GM03348 (cell line): ENCODE results near the gene CPNE5.

Experiments
- DNase-seq: peaks from one replicate; pipeline ENCODE4 v3.0.0; 2012; ENCODE audit warnings: low spot score

Gene CPNE5

GRCh38 chr6:36760685-36761435 lies 78.4 kb downstream of the CPNE5 start:
- no peak for DNase-seq

- peak; percentile 95 for DNase-seq
Measured at GRCh38 chr6:36759148-36759759, 80.0 kb downstream of the CPNE5 start.

DNA sequence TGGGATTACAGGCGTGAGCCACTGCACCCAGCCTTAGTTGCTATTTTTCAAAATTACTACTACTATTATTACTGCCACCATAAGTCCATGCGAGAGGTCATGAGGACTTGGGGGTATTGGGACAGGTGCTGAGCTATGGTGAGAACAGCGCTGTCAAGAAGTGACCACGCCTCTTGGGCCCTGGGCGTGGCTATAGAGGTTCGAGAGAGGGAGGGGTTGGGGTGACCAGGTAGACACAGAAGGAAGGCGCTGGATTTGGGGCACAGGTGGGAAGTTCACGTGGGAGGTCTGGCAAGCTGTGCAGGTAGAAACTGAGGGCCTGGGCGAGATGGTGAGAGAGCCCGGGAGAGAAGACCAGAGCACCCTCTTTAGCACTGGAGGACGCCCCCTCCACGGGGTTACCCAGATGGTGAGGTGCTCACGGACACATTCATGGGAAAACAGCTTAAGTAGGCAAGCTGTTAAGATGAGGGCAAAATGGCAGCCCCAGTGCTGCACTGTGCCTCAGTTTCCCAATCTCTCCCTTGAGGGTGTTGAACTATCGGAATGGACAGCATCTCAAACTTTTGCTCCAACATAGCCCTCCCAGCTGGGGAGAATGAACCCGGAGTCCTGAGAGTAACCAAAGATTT lies 80.6 kb downstream of the CPNE5 start:
- no peak for DNase-seq

GRCh38 chr6:36757943-36758508 lies 81.2 kb downstream of the CPNE5 start:
- DNase-seq: no peak

GRCh38 chr6:36757206-36757605 lies 82.0 kb downstream of the CPNE5 start:
- DNase-seq: no peak

DNA sequence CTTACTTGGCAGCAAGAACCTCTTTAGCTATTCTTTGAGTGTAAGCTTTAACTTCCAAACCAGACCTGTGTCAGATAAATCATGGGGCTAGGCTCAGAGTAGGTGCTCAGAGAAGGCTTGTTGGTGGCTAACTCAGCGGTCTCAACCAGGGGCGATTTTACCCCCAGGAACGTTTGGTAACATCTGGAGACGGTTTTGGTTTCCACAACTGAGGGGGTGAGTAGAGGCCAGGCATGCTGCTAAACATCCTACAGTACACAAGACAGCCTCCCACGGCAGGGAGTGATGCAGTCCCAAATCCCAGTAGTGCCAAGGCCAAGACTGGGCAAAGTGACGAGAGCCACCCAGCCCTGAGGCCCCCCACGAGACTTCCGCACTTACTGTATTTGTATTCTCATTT lies 82.5 kb downstream of the CPNE5 start:
- DNase-seq: no peak

DNA sequence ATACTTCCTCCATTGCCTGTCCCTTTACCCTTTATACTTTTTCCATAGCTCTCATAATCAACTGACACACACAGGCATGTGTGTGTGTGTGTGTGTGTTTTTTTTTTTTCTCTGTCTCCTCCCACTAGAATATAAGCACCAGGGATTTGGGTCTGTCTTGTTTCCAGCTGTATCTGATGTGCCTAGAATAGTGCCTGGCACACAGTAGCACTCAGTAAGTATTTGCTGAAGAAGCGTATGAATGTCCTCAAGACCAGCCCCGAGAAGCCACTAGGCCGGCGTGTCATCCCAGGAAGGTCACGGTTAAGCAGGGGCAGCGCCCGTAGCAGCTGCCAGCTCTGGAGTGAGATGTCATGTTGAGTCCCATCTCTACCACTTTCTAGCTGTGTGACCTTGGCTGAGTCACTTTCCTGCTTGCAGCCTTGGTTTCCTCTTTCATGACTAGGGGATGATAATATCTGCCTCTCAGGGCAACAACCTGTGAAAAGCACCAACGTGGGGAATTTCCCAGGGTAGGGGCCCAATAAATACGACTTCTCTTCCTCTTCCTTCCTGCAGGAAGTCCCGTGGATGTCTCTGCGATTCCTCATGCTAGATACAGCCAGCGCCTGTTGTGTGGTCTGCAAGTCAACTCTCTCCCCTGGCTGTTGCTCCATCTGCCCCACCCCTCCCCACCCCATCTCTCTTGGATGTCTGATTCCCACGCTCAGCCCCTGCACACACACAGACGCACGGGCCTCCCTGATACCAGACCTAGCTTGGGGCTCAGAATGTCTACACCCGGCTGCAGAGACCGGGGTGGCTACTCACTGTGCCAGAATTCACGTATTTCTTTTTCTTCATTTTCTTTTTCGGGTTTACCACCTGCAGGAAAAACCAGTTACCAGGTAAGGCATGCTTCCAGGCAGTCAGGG lies 83.6 kb downstream of the CPNE5 start:
- no peak for DNase-seq

DNA sequence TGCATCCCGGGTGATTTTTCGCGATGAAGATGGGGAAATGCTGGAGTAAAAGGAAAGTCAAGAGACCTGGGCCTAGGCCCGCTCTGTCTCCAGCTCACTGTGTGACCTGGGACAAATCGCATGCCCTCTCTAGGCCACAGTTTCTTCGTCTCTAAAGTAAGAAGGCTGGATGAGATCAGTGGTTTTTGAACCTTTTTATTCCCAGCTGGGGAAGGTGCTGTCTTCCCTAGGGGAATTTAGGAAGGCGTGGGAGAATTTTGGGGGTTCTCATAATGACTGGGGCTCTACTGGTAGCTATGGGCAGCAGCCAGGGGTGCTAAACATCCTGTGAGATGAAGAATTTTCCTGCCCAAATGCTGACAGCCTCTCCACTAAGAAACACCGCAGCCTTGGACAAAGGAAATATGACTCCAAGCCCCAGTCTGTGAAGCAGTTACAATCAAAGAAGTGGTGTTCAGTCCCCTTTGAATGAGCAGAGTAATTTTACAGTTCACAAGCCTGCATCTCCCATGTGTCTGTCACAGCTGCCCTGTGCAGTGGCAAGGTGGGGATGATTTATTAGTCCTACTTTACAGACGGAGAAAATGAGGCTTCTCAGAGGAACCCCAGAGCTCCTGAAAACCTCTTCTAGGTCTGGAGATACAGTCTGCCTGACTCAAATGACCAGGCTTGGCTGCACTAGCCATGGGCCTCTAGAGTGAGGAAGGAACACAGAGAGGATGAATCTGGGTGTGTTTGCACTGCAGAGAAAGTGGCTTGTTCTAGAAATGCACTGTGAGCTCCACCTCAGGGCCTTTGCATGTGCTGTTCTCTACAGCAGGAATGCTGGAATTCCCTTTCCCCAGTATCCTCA lies 84.4 kb downstream of the CPNE5 start:
- DNase-seq: no peak

DNA sequence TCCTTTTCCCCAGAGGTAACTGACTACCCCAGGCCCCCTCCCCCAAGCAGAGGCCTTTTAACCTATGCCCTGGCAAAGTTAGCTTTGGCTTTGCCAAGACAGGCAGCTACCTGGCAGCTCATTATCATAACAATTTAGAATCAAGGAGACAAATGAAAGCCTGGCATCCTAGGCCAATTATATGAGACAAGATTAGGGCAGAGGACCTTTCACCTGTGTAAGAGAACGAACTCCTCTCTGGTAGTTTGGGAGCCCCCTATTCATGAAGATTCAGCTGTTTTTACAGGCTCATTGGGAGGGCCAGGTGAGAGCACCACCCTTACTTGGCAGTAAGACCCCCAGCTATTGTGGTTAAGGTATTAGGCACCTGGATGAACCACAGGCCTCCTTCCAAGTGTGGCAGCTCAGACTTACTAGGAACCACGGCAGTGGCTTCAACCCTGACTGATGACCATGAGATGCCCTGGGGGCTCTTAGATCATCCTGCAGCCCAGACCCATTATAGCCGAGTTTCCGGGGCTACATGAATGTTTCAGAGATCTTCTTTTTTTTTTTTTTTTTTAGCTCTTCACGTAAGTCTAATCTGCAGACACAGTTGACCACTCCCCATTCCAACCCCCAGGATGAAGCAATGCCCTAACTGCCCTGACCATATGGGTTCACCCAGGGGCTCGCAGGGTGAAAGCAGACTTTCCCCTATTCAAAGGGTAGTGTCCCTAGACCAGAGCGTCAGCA lies 85.4 kb downstream of the CPNE5 start:
- DNase-seq: no peak

DNA sequence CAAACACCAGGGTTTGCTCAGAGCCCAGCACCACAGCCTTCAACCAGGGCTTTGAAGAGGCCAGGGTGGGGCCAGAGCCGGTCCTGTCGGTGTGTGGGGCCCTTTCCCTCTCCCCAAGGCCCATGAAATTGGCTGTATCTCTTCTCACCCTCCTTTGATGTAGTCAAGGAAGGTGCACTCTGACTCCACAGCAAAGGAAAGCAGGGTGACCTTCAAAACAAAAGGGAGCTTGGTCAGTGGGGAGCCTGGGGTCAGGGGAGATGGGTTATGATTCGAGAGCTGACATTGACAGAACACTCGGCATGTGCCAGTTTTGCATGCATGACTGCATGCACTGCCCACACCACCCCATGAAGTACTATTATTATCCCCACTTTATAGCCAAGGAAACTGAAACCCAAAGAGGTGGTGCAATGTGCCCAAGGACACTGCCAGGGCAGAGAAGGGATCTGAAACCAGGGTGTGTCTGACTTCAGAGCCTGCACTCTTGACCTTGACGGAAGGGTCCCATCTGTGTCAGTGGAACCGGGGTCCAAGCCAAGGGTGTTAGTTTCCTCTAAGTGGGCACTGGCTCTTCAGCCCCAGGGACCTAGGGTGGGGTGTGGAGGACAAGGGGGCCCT lies 86.2 kb downstream of the CPNE5 start:
- no peak for DNase-seq

- DNase-seq: no peak
Measured at GRCh38 chr6:36752187-36752885, 86.9 kb downstream of the CPNE5 start.

DNA sequence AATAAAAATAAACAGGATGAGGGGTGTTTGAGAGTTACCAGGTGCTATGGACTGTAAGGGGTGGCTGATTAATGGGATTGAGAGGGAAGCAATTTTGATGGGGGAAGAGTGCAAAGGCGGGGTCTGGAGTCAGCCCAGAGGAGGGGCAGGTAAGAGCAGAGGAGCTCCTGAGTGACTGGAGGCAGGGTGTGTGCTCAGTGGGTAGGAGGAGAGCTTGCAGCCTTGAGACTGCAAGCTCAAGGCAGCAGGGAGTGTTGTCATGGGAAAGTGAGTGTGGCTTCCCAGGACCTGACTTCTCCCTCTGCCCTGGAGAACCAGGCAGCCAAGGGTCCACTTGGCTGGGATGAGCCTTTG lies 87.4 kb downstream of the CPNE5 start:
- no peak for DNase-seq

- no peak for DNase-seq
Measured at GRCh38 chr6:36751091-36751490, 88.2 kb downstream of the CPNE5 start.

DNA sequence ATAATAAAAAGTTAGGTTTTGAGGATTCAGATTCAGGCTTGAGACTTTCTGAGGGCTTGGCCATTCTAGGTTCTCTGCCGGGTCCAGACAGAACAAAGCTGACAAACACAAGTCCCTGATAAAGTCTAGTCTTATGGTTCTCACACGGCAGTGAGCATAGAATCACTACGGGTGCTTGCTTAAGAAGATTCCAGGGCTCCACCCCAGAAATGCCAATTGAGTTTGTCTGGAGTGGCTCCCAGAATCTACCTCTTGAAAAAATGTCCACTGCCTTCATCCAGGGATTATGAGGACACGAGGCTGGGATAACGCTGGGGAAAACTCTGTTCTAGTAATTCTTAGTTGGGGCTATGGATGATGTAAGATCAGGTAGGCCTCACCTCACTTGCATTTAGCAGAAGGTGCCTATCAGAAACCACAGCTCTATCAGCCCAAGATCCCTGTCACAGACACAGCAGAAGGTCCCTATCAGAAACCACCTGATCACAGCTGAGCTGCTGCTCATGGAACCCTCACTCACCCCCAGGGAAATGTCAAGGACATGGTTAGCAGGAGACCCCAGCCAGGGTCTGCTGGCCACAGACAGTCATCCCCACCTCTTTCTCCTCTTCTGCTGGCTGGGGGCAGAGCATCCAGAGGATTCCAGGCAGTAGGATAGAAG lies 89.3 kb downstream of the CPNE5 start:
- no peak for DNase-seq

- DNase-seq: no peak
Measured at GRCh38 chr6:36746251-36746650, 93.0 kb downstream of the CPNE5 start.

GRCh38 chr6:36745836-36746235 lies 93.4 kb downstream of the CPNE5 start:
- DNase-seq: no peak

DNA sequence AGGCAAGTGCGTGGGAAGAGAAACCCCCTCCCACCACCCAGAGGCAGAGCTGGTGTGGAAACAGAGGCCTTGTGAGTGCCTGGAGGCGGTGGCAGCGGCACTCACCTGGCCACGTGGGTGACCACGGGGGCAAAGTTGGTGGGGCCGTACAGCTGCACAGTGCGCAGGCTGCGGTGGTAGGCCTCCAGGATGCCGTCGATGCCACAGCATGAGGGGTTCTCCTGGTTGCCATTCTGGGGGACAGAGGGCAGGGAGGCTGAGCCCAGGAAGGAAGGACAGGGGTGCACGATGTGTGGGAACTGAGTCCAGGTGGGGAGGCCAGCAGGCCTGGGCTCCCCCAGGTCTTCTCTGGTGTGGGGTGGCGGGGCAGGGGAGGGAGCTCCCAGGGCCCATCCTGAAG lies 94.0 kb downstream of the CPNE5 start:
- DNase-seq: no peak

GRCh38 chr6:36744304-36744673 lies 95.0 kb downstream of the CPNE5 start:
- no peak for DNase-seq
